B cell (primary cell): Measurements from ENCODE around the gene MAB21L4. TPM values are rescaled to one million over a fixed set of nuclear protein-coding genes. Genes with fewer than 3 reads are reported as not detected.

Experiments used
- ATAC-seq: fragments of 200-7000 bp; cut with Tn5 transposase; one replicate; pipeline ENCODE4 v1.10.0; 2021; ENCODE audit warnings: low read depth, mild to moderate bottlenecking, moderate number of reproducible peaks, moderate library complexity
- CTCF ChIA-PET: fragments of 350-600 bp; sonication (Branson Sonifier 250); formaldehyde crosslinking; loops from one replicate; lab custom pipeline; 2021; ENCODE audit warnings: antibody characterized with exemption, inconsistent platforms; lab: Charles Lee
- POLR2A ChIA-PET: fragments of 350-600 bp; sonication (Branson Sonifier 250); formaldehyde crosslinking; loops from one replicate; lab custom pipeline; 2021; ENCODE audit warnings: antibody characterized with exemption; lab: Charles Lee
- DNase-seq: peaks from one replicate; pipeline ENCODE4 v3.0.0; 2013
- H2AFZ ChIP-seq: 2 replicates; pipeline ENCODE4 v1.6.1; 2012; ENCODE audit warnings: mild to moderate bottlenecking, low read depth, low read length; ENCODE audit not compliant: insufficient read depth, poor library complexity, severe bottlenecking
- H3K27ac ChIP-seq, 2 donors: 1 replicate in 1 of 2; 2 replicates in 1 of 2; pipeline ENCODE4 v1.5.1; 2012 to 2013; ENCODE audit warnings: low read length in 2 of 2, mild to moderate bottlenecking in 2 of 2, moderate library complexity in 1 of 2
- H3K27me3 ChIP-seq, 4 experiments: fragments of 200-600 bp in 1 of 4; sonication (generic) in 1 of 4; replicated peaks in 1 of 4; 1 replicate in 2 of 4; 2 replicates in 2 of 4; pipeline versions ENCODE4 v1.6.1 to v1.7.0; 2013 to 2016; ENCODE audit warnings: low read length in 3 of 4, mild to moderate bottlenecking in 2 of 4, mixed read lengths in 1 of 4, moderate library complexity in 1 of 4; ENCODE audit not compliant: insufficient read depth in 4 of 4, control insufficient read depth in 3 of 4; ENCODE audit errors: control extremely low read depth in 1 of 4
- H3K36me3 ChIP-seq, 2 experiments: replicated peaks in 1 of 2; 1 replicate in 1 of 2; 2 replicates in 1 of 2; pipeline versions ENCODE4 v1.6.1 to v1.7.1; 2013; ENCODE audit warnings: low read length in 1 of 2; ENCODE audit not compliant: insufficient read depth in 2 of 2, control insufficient read depth in 1 of 2; ENCODE audit errors: control extremely low read depth in 1 of 2, extremely low read depth in 1 of 2
- H3K4me1 ChIP-seq, 2 donors: fragments of 200-600 bp in 1 of 2; sonication (generic) in 1 of 2; 1 replicate in 1 of 2; 2 replicates in 1 of 2; pipeline versions ENCODE4 v1.5.1 to v1.6.1; 2013 to 2017; ENCODE audit warnings: low read length in 2 of 2; ENCODE audit not compliant: control insufficient read depth in 2 of 2, insufficient read depth in 2 of 2
- H3K4me2 ChIP-seq: replicated peaks from 2 replicates; pipeline ENCODE3; 2012; ENCODE audit warnings: mild to moderate bottlenecking, low read depth, low read length; ENCODE audit not compliant: poor library complexity, severe bottlenecking
- H3K4me3 ChIP-seq, 5 experiments: fragments of 200-600 bp in 1 of 5; sonication (generic) in 1 of 5; 1 replicate in 3 of 5; 2 replicates in 2 of 5; pipeline versions ENCODE4 v1.5.1 to v1.7.0; 2011 to 2016; ENCODE audit warnings: low read length in 4 of 5, mild to moderate bottlenecking in 4 of 5, low read depth in 2 of 5, control low read depth in 1 of 5, moderate library complexity in 1 of 5; ENCODE audit not compliant: insufficient read depth in 1 of 5; ENCODE audit errors: control extremely low read depth in 1 of 5, extremely low read depth in 1 of 5
- H3K79me2 ChIP-seq: fragments of 200-600 bp; sonication (generic); one replicate; pipeline ENCODE4 v1.6.0; 2016; ENCODE audit warnings: low read length; ENCODE audit not compliant: control insufficient read depth, insufficient read depth
- H3K9ac ChIP-seq: fragments of 200-600 bp; sonication (generic); 2 replicates; pipeline ENCODE4 v1.6.1; 2017; ENCODE audit warnings: mild to moderate bottlenecking, low read length, moderate library complexity
- H3K9me3 ChIP-seq, 3 donors: one replicate each; pipeline versions ENCODE4 v1.6.1 to v1.7.1; 2013; ENCODE audit warnings: low read length in 2 of 3; ENCODE audit not compliant: control insufficient read depth in 2 of 3, insufficient read depth in 1 of 3; ENCODE audit errors: control extremely low read depth in 1 of 3
- H4K20me1 ChIP-seq: 2 replicates; pipeline ENCODE4 v1.6.0; 2012; ENCODE audit warnings: mild to moderate bottlenecking, low read length; ENCODE audit not compliant: insufficient read depth, control insufficient read depth, poor library complexity, severe bottlenecking
- H3K27ac Mint-ChIP-seq: one replicate; pipeline ENCODE4 v1.8.0; 2021; ENCODE audit warnings: mixed read lengths
- H3K27me3 Mint-ChIP-seq: one replicate; pipeline ENCODE4 v1.8.0; 2021; ENCODE audit warnings: mixed read lengths
- H3K4me1 Mint-ChIP-seq: one replicate; pipeline ENCODE4 v1.8.0; 2021; ENCODE audit warnings: mixed read lengths
- H3K4me3 Mint-ChIP-seq: one replicate; pipeline ENCODE4 v1.8.0; 2021; ENCODE audit warnings: mixed read lengths
- H3K9me3 Mint-ChIP-seq: one replicate; pipeline ENCODE4 v1.8.0; 2022; ENCODE audit warnings: mixed read lengths; ENCODE audit not compliant: insufficient read depth
- EZH2 ChIP-seq: IDR thresholded peaks from 2 replicates; pipeline ENCODE4 v1.6.1; 2012; ENCODE audit warnings: borderline replicate concordance, low read depth, mild to moderate bottlenecking, moderate library complexity, low read length; ENCODE audit not compliant: insufficient read depth, poor library complexity, severe bottlenecking
- WGBS: methylation state at CpG from one replicate; pipeline ENCODE4 v1.1.5; 2013; ENCODE audit warnings: missing lambda C conversion rate; ENCODE audit not compliant: insufficient coverage; 5-methylcytosine and 5-hydroxymethylcytosine counted together
- intact Hi-C: fragments of 100-400 bp; cut with micrococcal nuclease; formaldehyde crosslinking; loops from one replicate; pipeline ENCODE4 v1.10.0; 2022
- polyA plus RNA-seq: library from polyadenylated mRNA; depleted of rRNA; stranded (reverse); fragments of >200 nt; gene quantifications from 2 replicates; pipeline ENCODE4 v1.2.3, GENCODE V29; 2012
- total RNA-seq, 2 donors: library from RNA; stranded (reverse); fragments of 120-200 nt in 1 of 2; gene quantifications; 1 replicate in 1 of 2; 2 replicates in 1 of 2; pipeline versions ENCODE4 v1.2.3 to v1.2.4, GENCODE V29; 2013 to 2022
- TF ChIP-seq, protein P1 (sequence below): fragments of 200-600 bp; IDR thresholded peaks from one replicate; pipeline ENCODE4 v1.8.0; 2022; ENCODE audit warnings: antibody characterized with exemption, mild to moderate bottlenecking

The MAB21L4 gene
- total and polyA plus RNA-seq, 2 donors (not counting 1 experiment from before 2014, with no cell fraction given) = not detected

DNA sequence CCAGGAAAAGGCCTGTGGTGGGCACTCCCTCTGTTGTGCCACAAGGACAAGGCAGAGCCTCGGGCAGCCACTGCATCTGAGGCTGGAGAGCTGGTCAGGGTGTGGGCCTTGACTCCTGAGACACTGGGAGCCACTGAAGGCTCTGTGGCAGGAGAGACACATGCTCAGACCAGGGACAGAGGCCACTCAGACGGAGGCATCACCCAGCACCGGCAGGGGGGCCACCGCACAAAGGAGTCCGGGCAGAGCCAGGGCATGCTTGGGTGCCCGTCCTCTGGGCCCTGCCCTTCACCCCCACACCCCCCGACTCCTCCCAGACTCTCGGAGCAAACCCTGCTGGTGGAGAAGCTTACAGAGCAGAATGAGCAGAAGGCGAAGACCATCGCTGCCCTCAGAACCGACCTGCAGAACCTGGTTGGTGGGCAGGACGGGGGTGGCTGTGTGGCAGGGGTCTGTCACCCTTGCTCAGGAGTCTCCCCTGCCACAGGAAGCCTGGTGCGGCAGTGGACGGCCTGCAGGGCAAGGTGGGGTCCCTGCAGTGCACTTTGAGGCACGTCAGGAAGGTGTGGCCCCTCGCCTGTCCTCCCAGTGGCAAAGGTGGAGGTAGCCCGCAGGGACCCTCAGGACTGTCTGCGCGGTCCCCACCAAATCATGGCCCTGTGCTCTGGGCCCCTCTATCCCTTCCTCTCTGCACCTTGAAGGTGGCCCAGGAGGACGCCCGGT is 36.2 kb upstream of the MAB21L4 start:
- no peak overlapping the region for H3K4me3 ChIP-seq
- H3K79me2 ChIP-seq = no peaks in the 10 kb centered on the region
- H3K27ac Mint-ChIP-seq = no peak overlapping the region
- no peaks in the 10 kb centered on the region for H3K4me1 Mint-ChIP-seq
- no peaks in the 10 kb centered on the region for H3K4me1 ChIP-seq
- H3K9ac ChIP-seq = no peak overlapping the region
- intact Hi-C loops = no loop called here
- no peaks in the 10 kb centered on the region for H3K36me3 ChIP-seq
- peaks cover 0 to 2% (median 0%) of the 10 kb centered on the region in 4 experiments for H3K27me3 ChIP-seq
- peaks cover 0 to 12% (median 0%) of the 10 kb centered on the region in 3 donors for H3K9me3 ChIP-seq
- H2AFZ ChIP-seq = no peak overlapping the region
- H3K4me2 ChIP-seq = no peak overlapping the region
- ChIA-PET CTCF (no interaction called here), POLR2A (no interaction called here)
- no peak overlapping the region for H3K4me3 Mint-ChIP-seq
- no peaks in the 10 kb centered on the region for H4K20me1 ChIP-seq
- no peak for DNase-seq
- no peak for TF ChIP-seq EZH2
- TF ChIP-seq, protein P1, sequence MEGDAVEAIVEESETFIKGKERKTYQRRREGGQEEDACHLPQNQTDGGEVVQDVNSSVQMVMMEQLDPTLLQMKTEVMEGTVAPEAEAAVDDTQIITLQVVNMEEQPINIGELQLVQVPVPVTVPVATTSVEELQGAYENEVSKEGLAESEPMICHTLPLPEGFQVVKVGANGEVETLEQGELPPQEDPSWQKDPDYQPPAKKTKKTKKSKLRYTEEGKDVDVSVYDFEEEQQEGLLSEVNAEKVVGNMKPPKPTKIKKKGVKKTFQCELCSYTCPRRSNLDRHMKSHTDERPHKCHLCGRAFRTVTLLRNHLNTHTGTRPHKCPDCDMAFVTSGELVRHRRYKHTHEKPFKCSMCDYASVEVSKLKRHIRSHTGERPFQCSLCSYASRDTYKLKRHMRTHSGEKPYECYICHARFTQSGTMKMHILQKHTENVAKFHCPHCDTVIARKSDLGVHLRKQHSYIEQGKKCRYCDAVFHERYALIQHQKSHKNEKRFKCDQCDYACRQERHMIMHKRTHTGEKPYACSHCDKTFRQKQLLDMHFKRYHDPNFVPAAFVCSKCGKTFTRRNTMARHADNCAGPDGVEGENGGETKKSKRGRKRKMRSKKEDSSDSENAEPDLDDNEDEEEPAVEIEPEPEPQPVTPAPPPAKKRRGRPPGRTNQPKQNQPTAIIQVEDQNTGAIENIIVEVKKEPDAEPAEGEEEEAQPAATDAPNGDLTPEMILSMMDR = no peak
- no peak overlapping the region for H3K27ac ChIP-seq
- H3K9me3 Mint-ChIP-seq = peaks cover 8% of the 10 kb centered on the region
- no peak for ATAC-seq
- peaks cover 15% of the 10 kb centered on the region for H3K27me3 Mint-ChIP-seq
- 89% methylated on average over 18 of the region's 21 CpGs for WGBS

DNA sequence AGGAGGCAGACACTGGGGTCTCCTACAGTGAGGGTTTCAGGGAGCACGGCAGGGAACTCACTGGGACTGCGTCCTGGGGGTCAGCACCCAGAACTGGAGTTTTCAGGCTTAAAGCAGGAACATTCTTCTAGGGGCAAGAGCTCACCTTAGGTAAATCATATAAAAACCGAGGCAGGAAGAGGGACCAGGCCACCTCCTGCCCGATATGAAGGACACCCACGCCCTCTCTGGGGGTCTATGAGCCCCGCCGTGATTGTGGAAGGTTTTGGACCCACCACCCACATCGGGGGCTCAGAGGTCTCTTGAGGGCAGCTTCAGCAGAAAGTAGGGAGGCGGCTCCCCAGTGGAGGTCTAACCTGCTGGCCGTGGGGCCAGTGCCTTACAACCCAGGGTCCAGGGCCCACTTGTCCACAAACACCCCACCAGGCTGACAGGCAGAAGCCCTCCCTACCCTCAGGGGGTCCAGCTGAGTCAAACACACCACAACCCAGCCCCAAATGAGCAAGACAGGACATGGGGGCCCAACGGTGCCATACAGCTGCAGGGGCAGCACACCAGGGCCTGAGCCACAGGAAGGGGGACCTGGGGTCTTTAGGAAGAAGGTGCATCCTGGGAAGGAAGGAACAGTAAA is 35.5 kb upstream of the MAB21L4 start:
- Histone ChIP-seq H3K79me2 (no peaks in the 10 kb centered on the region), H3K27ac (no peak overlapping the region), H3K27me3 (peaks cover 0 to 2% (median 0%) of the 10 kb centered on the region in 4 experiments), H3K36me3 (no peaks in the 10 kb centered on the region), H3K4me2 (no peak overlapping the region), H3K4me3 (no peak overlapping the region), H3K9me3 (peaks cover 0 to 8% (median 0%) of the 10 kb centered on the region in 3 donors), H3K9ac (no peak overlapping the region), H3K4me1 (no peaks in the 10 kb centered on the region), H2AFZ (no peak overlapping the region), H4K20me1 (no peaks in the 10 kb centered on the region)
- DNase-seq (no peak), ATAC-seq (no peak)
- TF ChIP-seq EZH2 = no peak
- TF ChIP-seq, protein P1 = no peak
- ChIA-PET CTCF (no interaction called here), POLR2A (no interaction called here)
- H3K27ac Mint-ChIP-seq = no peak overlapping the region
- 92% methylated on average over 10 of the region's 11 CpGs for WGBS
- no peak overlapping the region for H3K4me3 Mint-ChIP-seq
- peaks cover 14% of the 10 kb centered on the region for H3K27me3 Mint-ChIP-seq
- intact Hi-C loops = no loop called here
- no peaks in the 10 kb centered on the region for H3K4me1 Mint-ChIP-seq
- peaks cover 5% of the 10 kb centered on the region for H3K9me3 Mint-ChIP-seq
